HEK293 (cell line): ENCODE data around the gene SCTR.

ENCODE experiments used
- OVOL3 ChIP-seq: fragments of 450-650 bp; formaldehyde crosslinking; IDR thresholded peaks from 2 replicates; pipeline ENCODE4 v1.5.1; 2016; ENCODE audit warnings: missing biosample characterization, missing genetic modification characterization
- ZBTB48 ChIP-seq: fragments of 450-650 bp; formaldehyde crosslinking; IDR thresholded peaks from 2 replicates; pipeline ENCODE4 v1.5.1; 2016; ENCODE audit warnings: missing biosample characterization, missing genetic modification characterization
- ZNF274 ChIP-seq, 2 experiments: fragments of 200-500 bp in 1 of 2; fragments of 450-650 bp in 1 of 2; sonication (Bioruptor generic) in 1 of 2; formaldehyde crosslinking in 1 of 2; IDR thresholded peaks; 2 replicates each; pipeline versions ENCODE4 v1.5.1 to v1.6.1; 2014 to 2016; ENCODE audit warnings: borderline replicate concordance in 1 of 2, inconsistent platforms in 1 of 2, low read length in 1 of 2, missing biosample characterization in 1 of 2, missing genetic modification characterization in 1 of 2
- ZNF768 ChIP-seq: fragments of 450-650 bp; formaldehyde crosslinking; IDR thresholded peaks from 2 replicates; pipeline ENCODE4 v1.5.1; 2018; ENCODE audit warnings: missing biosample characterization, mild to moderate bottlenecking, missing genetic modification characterization
- TF ChIP-seq, protein P1 (sequence below): fragments of 450-650 bp; formaldehyde crosslinking; IDR thresholded peaks from 2 replicates; pipeline ENCODE4 v1.5.1; 2016; ENCODE audit warnings: missing biosample characterization, missing genetic modification characterization
- TF ChIP-seq, protein P2 (sequence below): fragments of 450-650 bp; formaldehyde crosslinking; IDR thresholded peaks from 2 replicates; pipeline ENCODE4 v1.5.1; 2016; ENCODE audit warnings: missing biosample characterization, missing genetic modification characterization

GRCh38 chr2:119421304-119421703 is 103.0 kb downstream of the SCTR start:
- TF ChIP-seq OVOL3 (tag by site-specific recombination) (no peak), ZBTB48 (no peak), ZNF274 (IDR thresholded peaks at IDR 0.05; ENCODE audit: low read length) (no peak), ZNF274 (tag by site-specific recombination; IDR thresholded peaks at IDR 0.05; ENCODE audit: borderline replicate concordance) (no peak), ZNF768 (tag by site-specific recombination) (no peak)
- TF ChIP-seq, protein P1, sequence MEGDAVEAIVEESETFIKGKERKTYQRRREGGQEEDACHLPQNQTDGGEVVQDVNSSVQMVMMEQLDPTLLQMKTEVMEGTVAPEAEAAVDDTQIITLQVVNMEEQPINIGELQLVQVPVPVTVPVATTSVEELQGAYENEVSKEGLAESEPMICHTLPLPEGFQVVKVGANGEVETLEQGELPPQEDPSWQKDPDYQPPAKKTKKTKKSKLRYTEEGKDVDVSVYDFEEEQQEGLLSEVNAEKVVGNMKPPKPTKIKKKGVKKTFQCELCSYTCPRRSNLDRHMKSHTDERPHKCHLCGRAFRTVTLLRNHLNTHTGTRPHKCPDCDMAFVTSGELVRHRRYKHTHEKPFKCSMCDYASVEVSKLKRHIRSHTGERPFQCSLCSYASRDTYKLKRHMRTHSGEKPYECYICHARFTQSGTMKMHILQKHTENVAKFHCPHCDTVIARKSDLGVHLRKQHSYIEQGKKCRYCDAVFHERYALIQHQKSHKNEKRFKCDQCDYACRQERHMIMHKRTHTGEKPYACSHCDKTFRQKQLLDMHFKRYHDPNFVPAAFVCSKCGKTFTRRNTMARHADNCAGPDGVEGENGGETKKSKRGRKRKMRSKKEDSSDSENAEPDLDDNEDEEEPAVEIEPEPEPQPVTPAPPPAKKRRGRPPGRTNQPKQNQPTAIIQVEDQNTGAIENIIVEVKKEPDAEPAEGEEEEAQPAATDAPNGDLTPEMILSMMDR (tag by site-specific recombination) = no peak
- TF ChIP-seq, protein P2, sequence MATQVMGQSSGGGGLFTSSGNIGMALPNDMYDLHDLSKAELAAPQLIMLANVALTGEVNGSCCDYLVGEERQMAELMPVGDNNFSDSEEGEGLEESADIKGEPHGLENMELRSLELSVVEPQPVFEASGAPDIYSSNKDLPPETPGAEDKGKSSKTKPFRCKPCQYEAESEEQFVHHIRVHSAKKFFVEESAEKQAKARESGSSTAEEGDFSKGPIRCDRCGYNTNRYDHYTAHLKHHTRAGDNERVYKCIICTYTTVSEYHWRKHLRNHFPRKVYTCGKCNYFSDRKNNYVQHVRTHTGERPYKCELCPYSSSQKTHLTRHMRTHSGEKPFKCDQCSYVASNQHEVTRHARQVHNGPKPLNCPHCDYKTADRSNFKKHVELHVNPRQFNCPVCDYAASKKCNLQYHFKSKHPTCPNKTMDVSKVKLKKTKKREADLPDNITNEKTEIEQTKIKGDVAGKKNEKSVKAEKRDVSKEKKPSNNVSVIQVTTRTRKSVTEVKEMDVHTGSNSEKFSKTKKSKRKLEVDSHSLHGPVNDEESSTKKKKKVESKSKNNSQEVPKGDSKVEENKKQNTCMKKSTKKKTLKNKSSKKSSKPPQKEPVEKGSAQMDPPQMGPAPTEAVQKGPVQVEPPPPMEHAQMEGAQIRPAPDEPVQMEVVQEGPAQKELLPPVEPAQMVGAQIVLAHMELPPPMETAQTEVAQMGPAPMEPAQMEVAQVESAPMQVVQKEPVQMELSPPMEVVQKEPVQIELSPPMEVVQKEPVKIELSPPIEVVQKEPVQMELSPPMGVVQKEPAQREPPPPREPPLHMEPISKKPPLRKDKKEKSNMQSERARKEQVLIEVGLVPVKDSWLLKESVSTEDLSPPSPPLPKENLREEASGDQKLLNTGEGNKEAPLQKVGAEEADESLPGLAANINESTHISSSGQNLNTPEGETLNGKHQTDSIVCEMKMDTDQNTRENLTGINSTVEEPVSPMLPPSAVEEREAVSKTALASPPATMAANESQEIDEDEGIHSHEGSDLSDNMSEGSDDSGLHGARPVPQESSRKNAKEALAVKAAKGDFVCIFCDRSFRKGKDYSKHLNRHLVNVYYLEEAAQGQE (tag by site-specific recombination) = no peak
